ENCODE measurements around the gene UBA6. TPM values are rescaled to one million over a fixed set of nuclear protein-coding genes. Genes with fewer than 3 reads are reported as not detected.

UBA6 gene
- total RNA-seq, 3 donors from 2014 or later = 37.8 to 85.5 (median 50.5) TPM

GRCh38 chr4:67632492-67632891 lies 68.5 kb downstream of the UBA6 start:
- intact Hi-C loops (cut with DNase I; ENCODE audit: low total_unique reads) = no loop called here
- Histone ChIP-seq H3K4me3 (no peak overlapping the region), H3K9me3 (no peaks in the 10 kb centered on the region), H3K4me1 (no peaks in the 10 kb centered on the region), H3K36me3 (peaks cover 7% of the 10 kb centered on the region), H3K27me3 (no peaks in the 10 kb centered on the region), H3K27ac (no peak overlapping the region)
- TF ChIP-seq CTCF (IDR thresholded peaks at IDR 0.05) (no peak), POLR2AphosphoS5 (IDR thresholded peaks at IDR 0.05) (no peak), POLR2A (IDR thresholded peaks at IDR 0.05) (no peak)
- DNase-seq (ENCODE audit: low spot score in 2 of 2) = no peak

GRCh38 chr4:67624939-67625338 lies 76.0 kb downstream of the UBA6 start:
- TF ChIP-seq POLR2A (IDR thresholded peaks at IDR 0.05) = no peak
- TF ChIP-seq POLR2AphosphoS5 (IDR thresholded peaks at IDR 0.05) = no peak
- TF ChIP-seq CTCF (IDR thresholded peaks at IDR 0.05) = no peak
- peaks cover 4% of the 10 kb centered on the region for H3K36me3 ChIP-seq
- intact Hi-C loops (cut with DNase I; ENCODE audit: low total_unique reads) = no loop called here
- no peak overlapping the region for H3K27ac ChIP-seq
- H3K4me1 ChIP-seq = no peaks in the 10 kb centered on the region
- H3K4me3 ChIP-seq = no peak overlapping the region
- DNase-seq (ENCODE audit: low spot score in 2 of 2) = no peak
- H3K27me3 ChIP-seq = no peaks in the 10 kb centered on the region
- no peaks in the 10 kb centered on the region for H3K9me3 ChIP-seq

GRCh38 chr4:67616478-67616877 lies 84.5 kb downstream of the UBA6 start:
- TF ChIP-seq POLR2AphosphoS5 (IDR thresholded peaks at IDR 0.05) (no peak), POLR2A (IDR thresholded peaks at IDR 0.05) (no peak)
- H3K36me3 ChIP-seq = peaks cover 5% of the 10 kb centered on the region

GRCh38 chr4:67615119-67615518 lies 85.8 kb downstream of the UBA6 start:
- peaks cover 5% of the 10 kb centered on the region for H3K36me3 ChIP-seq
- no peak overlapping the region for H3K4me3 ChIP-seq
- H3K9me3 ChIP-seq = peaks cover 0 to 5% of the 10 kb centered on the region in 2 donors
- no peak for DNase-seq (ENCODE audit: low spot score in 2 of 2)
- intact Hi-C loops (cut with DNase I; ENCODE audit: low total_unique reads) = no loop called here
- H3K27ac ChIP-seq = no peak overlapping the region
- no peaks in the 10 kb centered on the region for H3K4me1 ChIP-seq
- no peaks in the 10 kb centered on the region for H3K27me3 ChIP-seq
- TF ChIP-seq POLR2AphosphoS5 (IDR thresholded peaks at IDR 0.05) = no peak
- TF ChIP-seq CTCF (IDR thresholded peaks at IDR 0.05) = no peak
- TF ChIP-seq POLR2A (IDR thresholded peaks at IDR 0.05) = no peak

More at GRCh38 chr4:67616478-67616877, 84.5 kb downstream of the UBA6 start:
- Histone ChIP-seq H3K4me3 (no peak overlapping the region), H3K27ac (no peak overlapping the region), H3K9me3 (peaks cover 0 to 5% of the 10 kb centered on the region in 2 donors), H3K27me3 (no peaks in the 10 kb centered on the region), H3K4me1 (no peaks in the 10 kb centered on the region)
- intact Hi-C loops (cut with DNase I; ENCODE audit: low total_unique reads) = no loop called here
- no peak for DNase-seq (ENCODE audit: low spot score in 2 of 2)

GRCh38 chr4:67614186-67614585 lies 86.8 kb downstream of the UBA6 start:
- no peak for DNase-seq (ENCODE audit: low spot score in 2 of 2)
- H3K4me1 ChIP-seq = no peaks in the 10 kb centered on the region
- no peaks in the 10 kb centered on the region for H3K27me3 ChIP-seq
- no peak overlapping the region for H3K4me3 ChIP-seq
- no peak overlapping the region for H3K27ac ChIP-seq
- peaks cover 5% of the 10 kb centered on the region for H3K36me3 ChIP-seq
- intact Hi-C loops (cut with DNase I; ENCODE audit: low total_unique reads) = no loop called here
- no peak for TF ChIP-seq POLR2A (IDR thresholded peaks at IDR 0.05)
- no peak for TF ChIP-seq POLR2AphosphoS5 (IDR thresholded peaks at IDR 0.05)
- no peak for TF ChIP-seq CTCF (IDR thresholded peaks at IDR 0.05)
- H3K9me3 ChIP-seq = peaks cover 0 to 9% of the 10 kb centered on the region in 2 donors

GRCh38 chr4:67608027-67608426 lies 92.9 kb downstream of the UBA6 start:
- Histone ChIP-seq H3K27me3 (no peaks in the 10 kb centered on the region), H3K27ac (no peak overlapping the region), H3K4me3 (no peak overlapping the region), H3K36me3 (no peaks in the 10 kb centered on the region), H3K4me1 (no peaks in the 10 kb centered on the region), H3K9me3 (peaks cover 0 to 8% of the 10 kb centered on the region in 2 donors)
- TF ChIP-seq POLR2A (IDR thresholded peaks at IDR 0.05) = no peak
- TF ChIP-seq CTCF (IDR thresholded peaks at IDR 0.05) = no peak
- TF ChIP-seq POLR2AphosphoS5 (IDR thresholded peaks at IDR 0.05) = no peak
- DNase-seq (ENCODE audit: low spot score in 2 of 2) = no peak
- intact Hi-C loops (cut with DNase I; ENCODE audit: low total_unique reads) = no loop called here

All from breast epithelium (tissue), 4 donors.